Inflammatory macrophage treated with lipopolysaccharide for 4 hours (primary cell): ENCODE results near the gene UXT.
"Not testable (repeated sequence)": the region's sequence is repeated elsewhere in the genome, so short reads cannot be mapped to it uniquely, and the experiment has no call there.

Source experiments
- DNase-seq: peaks from one replicate; pipeline ENCODE4 v3.0.0-alpha.2; 2020

UXT gene

GRCh38 chrX:47612418-47612817 is 46.6 kb downstream of the UXT start:
- DNase-seq: no peak

- no peak for DNase-seq
These were observed 47.1 kb downstream of the UXT start for GRCh38 chrX:47611926-47612325.

- no peak for DNase-seq
These were observed 47.5 kb downstream of the UXT start for GRCh38 chrX:47611489-47611888.

- DNase-seq: peak; percentile 34
These were observed 48.5 kb downstream of the UXT start for GRCh38 chrX:47610511-47610910.

GRCh38 chrX:47608130-47608810 is 50.7 kb downstream of the UXT start:
- no peak for DNase-seq

- DNase-seq: no peak
These were observed 51.9 kb downstream of the UXT start for GRCh38 chrX:47607091-47607490.

GRCh38 chrX:47605024-47605423 is 54.0 kb downstream of the UXT start:
- DNase-seq: peak; percentile 69

GRCh38 chrX:47603125-47603524 is 55.9 kb downstream of the UXT start:
- not testable (repeated sequence) for DNase-seq
